ENCODE results near the gene LARP7.

GRCh38 chr4:112673686-112674085, 36.7 kb downstream of the LARP7 start:
- TF ChIP-seq, protein P1, sequence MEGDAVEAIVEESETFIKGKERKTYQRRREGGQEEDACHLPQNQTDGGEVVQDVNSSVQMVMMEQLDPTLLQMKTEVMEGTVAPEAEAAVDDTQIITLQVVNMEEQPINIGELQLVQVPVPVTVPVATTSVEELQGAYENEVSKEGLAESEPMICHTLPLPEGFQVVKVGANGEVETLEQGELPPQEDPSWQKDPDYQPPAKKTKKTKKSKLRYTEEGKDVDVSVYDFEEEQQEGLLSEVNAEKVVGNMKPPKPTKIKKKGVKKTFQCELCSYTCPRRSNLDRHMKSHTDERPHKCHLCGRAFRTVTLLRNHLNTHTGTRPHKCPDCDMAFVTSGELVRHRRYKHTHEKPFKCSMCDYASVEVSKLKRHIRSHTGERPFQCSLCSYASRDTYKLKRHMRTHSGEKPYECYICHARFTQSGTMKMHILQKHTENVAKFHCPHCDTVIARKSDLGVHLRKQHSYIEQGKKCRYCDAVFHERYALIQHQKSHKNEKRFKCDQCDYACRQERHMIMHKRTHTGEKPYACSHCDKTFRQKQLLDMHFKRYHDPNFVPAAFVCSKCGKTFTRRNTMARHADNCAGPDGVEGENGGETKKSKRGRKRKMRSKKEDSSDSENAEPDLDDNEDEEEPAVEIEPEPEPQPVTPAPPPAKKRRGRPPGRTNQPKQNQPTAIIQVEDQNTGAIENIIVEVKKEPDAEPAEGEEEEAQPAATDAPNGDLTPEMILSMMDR (IDR thresholded peaks at IDR 0.05; ENCODE audit: low read depth, low read length) = no peak
- no peak for TF ChIP-seq EZH2phosphoT487 (IDR thresholded peaks at IDR 0.05; ENCODE audit: low read depth)

All from OCI-LY3 (cell line).